Peyer's patch (tissue), 4 donors: ENCODE measurements around the gene RANGAP1. TPM values are rescaled to one million over a fixed set of nuclear protein-coding genes. Genes with fewer than 3 reads are reported as not detected.
"Not testable (repeated sequence)": the region's sequence is repeated elsewhere in the genome, so short reads cannot be mapped to it uniquely, and the experiment has no call there.

Source experiments
- DNase-seq, 3 donors: peaks; one replicate each; pipeline ENCODE4 v3.0.0-alpha.2; 2017 to 2019
- H3K27ac ChIP-seq, 4 donors: fragments of 200-600 bp; sonication (generic); one replicate each; pipeline ENCODE4 v1.5.1; 2016 to 2019
- H3K27me3 ChIP-seq, 2 donors: fragments of 200-600 bp; sonication (generic); one replicate each; pipeline ENCODE4 v1.5.1; 2019
- H3K36me3 ChIP-seq, 3 donors: fragments of 200-600 bp; sonication (generic); one replicate each; pipeline ENCODE4 v1.5.1; 2016 to 2019
- H3K4me1 ChIP-seq, 4 donors: fragments of 200-600 bp; sonication (generic); one replicate each; pipeline ENCODE4 v1.5.1; 2016 to 2019
- H3K4me3 ChIP-seq, 4 donors: fragments of 200-600 bp; sonication (generic); 1 replicate in 3 of 4; 2 replicates in 1 of 4; pipeline ENCODE4 v1.5.1; 2016 to 2019; ENCODE audit warnings: mild to moderate bottlenecking in 1 of 4
- H3K9me3 ChIP-seq, 4 donors: fragments of 200-600 bp; sonication (generic); one replicate each; pipeline ENCODE4 v1.5.1; 2016 to 2019; ENCODE audit warnings: mild to moderate bottlenecking in 1 of 4
- POLR2A ChIP-seq, 2 donors: fragments of 450-650 bp; IDR thresholded peaks; one replicate each; pipeline ENCODE4 v1.5.1; 2017; ENCODE audit warnings: antibody characterized with exemption in 2 of 2, mild to moderate bottlenecking in 2 of 2, moderate library complexity in 2 of 2
- total RNA-seq, 4 donors: library from RNA; depleted of rRNA; stranded (reverse); fragments of >200 nt; gene quantifications; one replicate each; pipeline ENCODE4 v1.1.0, GENCODE V29; 2016
- TF ChIP-seq, protein P1 (sequence below), 6 experiments: fragments of 450-650 bp in 4 of 6; fragments of 200-600 bp in 2 of 6; sonication (generic) in 1 of 6; IDR thresholded peaks; one replicate each; pipeline ENCODE4 v1.5.1; 2017 to 2019; ENCODE audit warnings: antibody characterized with exemption in 6 of 6, mild to moderate bottlenecking in 3 of 6, moderate library complexity in 1 of 6

The RANGAP1 gene
- total RNA-seq, 4 donors from 2014 or later = 29.8 to 79.2 (median 35.8) TPM

GRCh38 chr22:41296826-41297667, 11.1 kb upstream of the RANGAP1 start:
- Histone ChIP-seq H3K27ac (no peak overlapping the region), H3K9me3 (no peaks in the 10 kb centered on the region), H3K27me3 (no peaks in the 10 kb centered on the region), H3K4me1 (no peaks in the 10 kb centered on the region), H3K4me3 (no peak overlapping the region), H3K36me3 (no peaks in the 10 kb centered on the region)
- TF ChIP-seq POLR2A (IDR thresholded peaks at IDR 0.05) = no peak
- TF ChIP-seq, protein P1, sequence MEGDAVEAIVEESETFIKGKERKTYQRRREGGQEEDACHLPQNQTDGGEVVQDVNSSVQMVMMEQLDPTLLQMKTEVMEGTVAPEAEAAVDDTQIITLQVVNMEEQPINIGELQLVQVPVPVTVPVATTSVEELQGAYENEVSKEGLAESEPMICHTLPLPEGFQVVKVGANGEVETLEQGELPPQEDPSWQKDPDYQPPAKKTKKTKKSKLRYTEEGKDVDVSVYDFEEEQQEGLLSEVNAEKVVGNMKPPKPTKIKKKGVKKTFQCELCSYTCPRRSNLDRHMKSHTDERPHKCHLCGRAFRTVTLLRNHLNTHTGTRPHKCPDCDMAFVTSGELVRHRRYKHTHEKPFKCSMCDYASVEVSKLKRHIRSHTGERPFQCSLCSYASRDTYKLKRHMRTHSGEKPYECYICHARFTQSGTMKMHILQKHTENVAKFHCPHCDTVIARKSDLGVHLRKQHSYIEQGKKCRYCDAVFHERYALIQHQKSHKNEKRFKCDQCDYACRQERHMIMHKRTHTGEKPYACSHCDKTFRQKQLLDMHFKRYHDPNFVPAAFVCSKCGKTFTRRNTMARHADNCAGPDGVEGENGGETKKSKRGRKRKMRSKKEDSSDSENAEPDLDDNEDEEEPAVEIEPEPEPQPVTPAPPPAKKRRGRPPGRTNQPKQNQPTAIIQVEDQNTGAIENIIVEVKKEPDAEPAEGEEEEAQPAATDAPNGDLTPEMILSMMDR (IDR thresholded peaks at IDR 0.05) = no peak
- DNase-seq = no peak

GRCh38 chr22:41294816-41295215, 8.8 kb upstream of the RANGAP1 start:
- H3K27ac ChIP-seq, H3K4me3 ChIP-seq, H3K4me1 ChIP-seq, H3K36me3 ChIP-seq, H3K9me3 ChIP-seq, DNase-seq, H3K27me3 ChIP-seq: not testable (repeated sequence)

DNA sequence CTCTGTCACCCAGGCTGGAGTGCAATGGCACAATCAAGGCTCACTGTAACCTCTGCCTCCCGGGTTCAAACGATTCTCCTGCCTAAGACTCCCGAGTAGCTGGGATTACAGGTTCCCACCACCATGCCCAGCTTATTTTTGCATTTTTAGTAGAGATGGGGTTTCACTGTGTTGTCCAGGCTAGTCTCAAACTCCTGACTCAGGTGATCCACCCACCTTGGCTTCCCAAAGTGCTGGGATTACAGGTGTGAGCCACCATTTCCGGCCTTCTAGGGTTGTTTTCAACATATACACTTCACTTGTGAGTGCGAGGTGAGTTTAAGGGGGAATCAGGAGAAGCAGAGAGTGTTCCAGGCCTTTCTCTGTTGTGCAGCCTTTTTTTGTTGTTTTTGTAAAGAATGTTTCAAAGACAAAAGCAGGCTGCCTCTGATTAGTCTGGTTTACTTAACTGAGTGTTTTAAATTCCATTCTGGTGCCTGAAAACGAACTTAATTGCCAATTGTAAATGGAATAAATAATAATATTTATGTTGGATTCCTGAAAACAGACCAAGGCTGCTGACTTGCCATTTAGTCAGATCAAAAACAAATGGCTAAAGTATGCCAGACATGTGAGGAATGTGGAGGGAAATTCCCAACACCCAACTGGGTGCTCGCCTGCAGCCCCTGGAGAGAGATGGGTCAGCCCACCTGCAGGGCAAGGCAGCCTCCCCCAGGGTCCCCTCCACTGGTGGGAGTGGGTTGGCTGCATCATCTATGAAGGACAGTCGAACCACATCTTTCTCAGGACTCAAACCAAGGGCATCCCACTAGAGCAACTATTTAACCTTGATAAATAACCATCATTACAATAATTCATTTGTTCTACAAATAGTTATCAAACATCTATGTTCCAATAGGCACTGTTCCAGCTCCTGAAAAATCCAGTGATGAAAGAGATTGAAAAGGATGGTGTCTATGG, 4.6 kb upstream of the RANGAP1 start:
- H3K4me1 ChIP-seq = peaks cover 0 to 11% (median 0%) of the 10 kb centered on the region in 4 donors
- no peaks in the 10 kb centered on the region for H3K9me3 ChIP-seq
- H3K27ac ChIP-seq = no peak overlapping the region
- no peak overlapping the region for H3K4me3 ChIP-seq
- H3K36me3 ChIP-seq = no peaks in the 10 kb centered on the region
- no peak for TF ChIP-seq POLR2A (IDR thresholded peaks at IDR 0.05)
- TF ChIP-seq, protein P1 (IDR thresholded peaks at IDR 0.05) = no peak
- no peak for DNase-seq
- no peaks in the 10 kb centered on the region for H3K27me3 ChIP-seq

DNA sequence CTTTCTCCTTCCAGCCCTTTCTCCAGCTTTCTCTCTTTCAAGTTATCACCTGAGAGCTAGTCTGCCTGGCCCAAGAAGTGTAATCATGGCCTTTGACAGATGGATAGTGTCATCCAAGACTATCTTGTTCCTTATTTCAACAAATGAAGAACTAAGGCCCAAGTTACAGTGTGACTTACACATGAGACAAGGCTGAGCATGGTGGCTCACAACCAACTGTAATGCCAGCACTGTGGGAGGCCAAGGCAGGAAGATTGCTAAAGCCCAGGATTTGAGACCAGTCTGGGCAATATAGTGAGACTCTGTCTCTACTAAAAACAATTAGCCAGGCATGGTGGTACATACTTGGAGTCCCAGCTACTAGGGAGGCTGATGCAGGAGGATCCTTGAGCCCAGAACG, 3.7 kb upstream of the RANGAP1 start:
- no peak for DNase-seq
- Histone ChIP-seq H3K36me3 (no peaks in the 10 kb centered on the region), H3K9me3 (no peaks in the 10 kb centered on the region), H3K27me3 (no peaks in the 10 kb centered on the region), H3K4me3 (no peak overlapping the region), H3K4me1 (peaks cover 0 to 17% (median 2%) of the 10 kb centered on the region in 4 donors), H3K27ac (no peak overlapping the region)
- no peak for TF ChIP-seq POLR2A (IDR thresholded peaks at IDR 0.05)
- TF ChIP-seq, protein P1 (IDR thresholded peaks at IDR 0.05) = no peak

- no peaks in the 10 kb centered on the region for H3K9me3 ChIP-seq
- peak overlapping the region in 1 of 4 donors; percentile 30 for H3K4me3 ChIP-seq
- no peak for TF ChIP-seq POLR2A (IDR thresholded peaks at IDR 0.05)
- TF ChIP-seq, protein P1 (IDR thresholded peaks at IDR 0.05) = no peak
- peak overlapping the region in 3 of 4 donors; percentile 63 to 86 (median 79) for H3K27ac ChIP-seq
- peaks cover 0 to 20% (median 2%) of the 10 kb centered on the region in 4 donors for H3K4me1 ChIP-seq
- peaks cover 0 to 4% (median 0%) of the 10 kb centered on the region in 3 donors for H3K36me3 ChIP-seq
- DNase-seq = peak in 2 of 3 donors; percentile 59 to 72
- H3K27me3 ChIP-seq = no peaks in the 10 kb centered on the region
Measured at GRCh38 chr22:41288245-41288946, 2.4 kb upstream of the RANGAP1 start.
